HCT116 (cell line): ENCODE data around the gene RGS10. TPM values are rescaled to one million over a fixed set of nuclear protein-coding genes. Genes with fewer than 3 reads are reported as not detected.

Experiments used
- ATAC-seq: fragments of 200-7000 bp; cut with Tn5 transposase; 2 replicates; pipeline ENCODE4 v1.9.1; 2020; ENCODE audit warnings: mild to moderate bottlenecking, moderate library complexity
- BruUV-seq: library from RNA; stranded (reverse); fragments of 400-500 nt; replicated peaks from 2 replicates; lab custom pipeline; 2021; lab: Mats Ljungman, UMichigan
- CTCF ChIA-PET: fragments of 300-600 bp; sonication (Branson Sonifier 250); formaldehyde crosslinking; loops from one replicate; lab custom pipeline; 2021; ENCODE audit warnings: antibody characterized with exemption; lab: Charles Lee
- POLR2A ChIA-PET: fragments of 300-600, 350-600 bp; sonication (Branson Sonifier 250); formaldehyde crosslinking; loops from one replicate; lab custom pipeline; 2021; ENCODE audit warnings: antibody characterized with exemption; lab: Charles Lee
- RAD21 ChIA-PET, 2 experiments: fragments of 300-600 bp; sonication (Branson Sonifier 250); formaldehyde crosslinking; loops; one replicate each; lab custom pipeline; 2023; ENCODE audit warnings: low total read pairs in 2 of 2; ENCODE audit not compliant: uncharacterized antibody in 2 of 2, unreplicated experiment in 2 of 2, low non-redundant PET in 1 of 2; lab: Charles Lee
- DNase-seq: peaks from one replicate; pipeline ENCODE4 v3.0.0-alpha.2; 2010; ENCODE audit warnings: low read depth, low spot score
- H2AFZ ChIP-seq: fragments of 200-600 bp; shearing (Covaris generic), sonication (generic); 2 replicates; pipeline ENCODE4 v1.6.1; 2017; ENCODE audit warnings: low read depth, mixed run types, mixed read lengths, antibody characterized with exemption, low read length; ENCODE audit not compliant: poor library complexity, severe bottlenecking
- H3K27ac ChIP-seq: 2 replicates; pipeline ENCODE4 v1.5.1; 2012; ENCODE audit warnings: low read depth, low read length
- H3K27me3 ChIP-seq: fragments of 200-600 bp; sonication (generic); 2 replicates; pipeline ENCODE4 v1.6.1; 2016; ENCODE audit warnings: mixed run types, low read length, mixed read lengths; ENCODE audit not compliant: insufficient read depth
- H3K36me3 ChIP-seq, 2 experiments: fragments of 200-500 bp in 1 of 2; fragments of 200-600 bp in 1 of 2; sonication (Bioruptor generic) in 1 of 2; sonication (generic) in 1 of 2; 2 replicates each; pipeline versions ENCODE4 v1.5.1 to v1.6.1; 2014 to 2016; ENCODE audit warnings: low read length in 2 of 2, inconsistent platforms in 1 of 2, mixed read lengths in 1 of 2, mixed run types in 1 of 2; ENCODE audit not compliant: insufficient read depth in 2 of 2, control insufficient read depth in 1 of 2
- H3K4me1 ChIP-seq, 2 experiments: fragments of 200-600 bp in 1 of 2; sonication (generic) in 1 of 2; 2 replicates each; pipeline versions ENCODE4 v1.5.1 to v1.6.1; 2012 to 2017; ENCODE audit warnings: low read length in 2 of 2, inconsistent platforms in 1 of 2, mild to moderate bottlenecking in 1 of 2, mixed read lengths in 1 of 2, mixed run types in 1 of 2, moderate library complexity in 1 of 2; ENCODE audit not compliant: insufficient read depth in 2 of 2, control insufficient read depth in 1 of 2
- H3K4me2 ChIP-seq: fragments of 200-600 bp; sonication (generic); 2 replicates; pipeline ENCODE4 v1.6.1; 2017; ENCODE audit warnings: mixed run types, low read length, mixed read lengths
- H3K4me3 ChIP-seq, 2 experiments: fragments of 200-600 bp in 1 of 2; sonication (generic) in 1 of 2; replicated peaks in 1 of 2; 2 replicates each; pipeline ENCODE4 v1.5.1; 2011 to 2016; ENCODE audit warnings: low read length in 2 of 2, control low read depth in 1 of 2, low read depth in 1 of 2, mild to moderate bottlenecking in 1 of 2, mixed read lengths in 1 of 2, mixed run types in 1 of 2
- H3K79me2 ChIP-seq: fragments of 200-600 bp; sonication (generic); 2 replicates; pipeline ENCODE4 v1.6.1; 2017; ENCODE audit warnings: mild to moderate bottlenecking, mixed run types, low read length, moderate library complexity, mixed read lengths; ENCODE audit not compliant: insufficient read depth
- H3K9ac ChIP-seq: fragments of 200-600 bp; sonication (generic); 2 replicates; pipeline ENCODE4 v1.6.1; 2016; ENCODE audit warnings: low read length, mixed read lengths
- H3K9me2 ChIP-seq: fragments of 200-600 bp; sonication (generic), shearing (Covaris generic); 2 replicates; pipeline ENCODE4 v1.6.1; 2017; ENCODE audit warnings: mixed run types, mild to moderate bottlenecking, moderate library complexity; ENCODE audit not compliant: insufficient read depth
- H3K9me3 ChIP-seq, 2 experiments: fragments of 200-500 bp in 1 of 2; fragments of 200-600 bp in 1 of 2; sonication (Bioruptor generic) in 1 of 2; sonication (generic) in 1 of 2; 2 replicates each; pipeline ENCODE4 v1.6.1; 2014 to 2017; ENCODE audit warnings: low read length in 2 of 2, mixed read lengths in 2 of 2, inconsistent platforms in 1 of 2, low read depth in 1 of 2, mild to moderate bottlenecking in 1 of 2, mixed run types in 1 of 2, moderate library complexity in 1 of 2; ENCODE audit not compliant: control insufficient read depth in 1 of 2, insufficient read depth in 1 of 2
- H4K20me1 ChIP-seq: fragments of 200-600 bp; sonication (generic), shearing (Covaris generic); 2 replicates; pipeline ENCODE4 v1.6.1; 2017; ENCODE audit warnings: mixed run types, mild to moderate bottlenecking, moderate library complexity; ENCODE audit not compliant: insufficient read depth
- ATF3 ChIP-seq: IDR thresholded peaks from 2 replicates; pipeline ENCODE4 v1.6.1; 2012
- CBX3 ChIP-seq: IDR thresholded peaks from 2 replicates; pipeline ENCODE4 v1.6.1; 2012; ENCODE audit warnings: low read depth
- ELF1 ChIP-seq: IDR thresholded peaks from 2 replicates; pipeline ENCODE4 v1.6.1; 2012; ENCODE audit warnings: low read depth, borderline replicate concordance
- EZH2 ChIP-seq: fragments of 200-600 bp; sonication (generic); IDR thresholded peaks from 2 replicates; pipeline ENCODE4 v1.6.1; 2017; ENCODE audit warnings: antibody characterized with exemption, mixed run types
- EZH2phosphoT487 ChIP-seq: fragments of 200-600 bp; IDR thresholded peaks from 2 replicates; pipeline ENCODE4 v1.6.1; 2018; ENCODE audit warnings: antibody characterized with exemption, borderline replicate concordance
- FOSL1 ChIP-seq: IDR thresholded peaks from 2 replicates; pipeline ENCODE4 v1.6.1; 2012; ENCODE audit warnings: low read depth
- JUND ChIP-seq: IDR thresholded peaks from 2 replicates; pipeline ENCODE4 v1.6.1; 2012
- POLR2A ChIP-seq: IDR thresholded peaks from 2 replicates; pipeline ENCODE4 v1.7.0; 2011; ENCODE audit warnings: borderline replicate concordance; ENCODE audit not compliant: insufficient read depth, insufficient read length; ENCODE audit errors: extremely low read depth
- POLR2AphosphoS5 ChIP-seq: IDR thresholded peaks from 2 replicates; pipeline ENCODE4 v1.6.1; 2011; ENCODE audit warnings: mild to moderate bottlenecking, low read depth, low read length, moderate library complexity
- SIN3A ChIP-seq: IDR thresholded peaks from 2 replicates; pipeline ENCODE4 v1.6.1; 2012; ENCODE audit warnings: low read depth
- SP1 ChIP-seq: IDR thresholded peaks from 2 replicates; pipeline ENCODE4 v1.6.1; 2012; ENCODE audit warnings: low read depth
- SRF ChIP-seq: IDR thresholded peaks from 2 replicates; pipeline ENCODE4 v1.6.1; 2012; ENCODE audit warnings: low read depth
- YY1 ChIP-seq: IDR thresholded peaks from 2 replicates; pipeline ENCODE4 v1.6.1; 2011; ENCODE audit warnings: low read length, low read depth, moderate library complexity, mild to moderate bottlenecking; ENCODE audit not compliant: insufficient replicate concordance; ENCODE audit errors: extremely low read depth
- ZBTB33 ChIP-seq: IDR thresholded peaks from 2 replicates; pipeline ENCODE4 v1.6.1; 2011; ENCODE audit warnings: mild to moderate bottlenecking, low read length, moderate library complexity; ENCODE audit not compliant: insufficient replicate concordance; ENCODE audit errors: extremely low read depth
- ZFX ChIP-seq: fragments of 450-650 bp; IDR thresholded peaks from 2 replicates; pipeline ENCODE4 v1.6.1; 2017
- intact Hi-C: fragments of 100-400 bp; cut with micrococcal nuclease; formaldehyde crosslinking; loops from 2 replicates; pipeline ENCODE4 v1.10.0; 2022
- total RNA-seq: library from RNA; stranded (reverse); gene quantifications from one replicate; pipeline ENCODE4 v1.2.1, GENCODE V29; 2021; ENCODE audit not compliant: unreplicated experiment
- TF ChIP-seq, protein P1 (sequence below), 3 experiments: fragments of 200-600 bp in 1 of 3; sonication (generic) in 1 of 3; IDR thresholded peaks in 2 of 3; conservative IDR thresholded peaks in 1 of 3; 2 replicates each; pipeline ENCODE4 v1.5.1; 2012 to 2017; ENCODE audit warnings: low read depth in 2 of 3, low read length in 2 of 3, antibody characterized with exemption in 1 of 3, borderline replicate concordance in 1 of 3, control low read depth in 1 of 3, mild to moderate bottlenecking in 1 of 3, mixed read lengths in 1 of 3, mixed run types in 1 of 3, moderate library complexity in 1 of 3; ENCODE audit not compliant: insufficient read depth in 1 of 3
- TF ChIP-seq, protein P2 (sequence below): IDR thresholded peaks from 2 replicates; pipeline ENCODE4 v1.6.1; 2012; ENCODE audit warnings: low read depth

Gene RGS10
- total RNA-seq, 1 experiment from 2014 or later = 96.7 TPM

GRCh38 chr10:119468542-119469324 is 73.8 kb downstream of the RGS10 start:
- Histone ChIP-seq H3K9me3 (no peaks in the 10 kb centered on the region), H3K36me3 (no peaks in the 10 kb centered on the region), H3K27ac (no peak overlapping the region; the same call in 1 of the 2 replicates), H3K79me2 (no peaks in the 10 kb centered on the region), H3K4me1 (peaks cover 0 to 15% of the 10 kb centered on the region in 2 experiments; a peak in 1 of 4 replicates), H3K27me3 (no peaks in the 10 kb centered on the region), H3K9ac (no peak overlapping the region), H3K4me2 (0 out of 2 replicates have a peak overlapping the region, but pooled peaks have one; percentile 8), H3K4me3 (no peak overlapping the region)
- DNase-seq (no peak), ATAC-seq (peak; percentile 91)
- intact Hi-C loops = no loop called here
- ChIA-PET CTCF (no interaction called here), POLR2A (no interaction called here), RAD21 (interaction anchor here in 1 of 2 experiments (1.2 kb wide), 1 partner anchor 269 kb away, joined by 3 read pairs; no protein-coding TSS in a partner anchor)
- BruUV-seq = no TSS peak
- TF ChIP-seq EZH2phosphoT487 (no peak), SP1 (no peak), JUND (no peak), YY1 (no peak), SIN3A (no peak), ZFX (no peak), ZBTB33 (no peak), POLR2AphosphoS5 (no peak), FOSL1 (no peak), EZH2 (no peak), ATF3 (no peak), CBX3 (no peak), SRF (no peak), POLR2A (no peak), ELF1 (no peak)
- TF ChIP-seq, protein P1, sequence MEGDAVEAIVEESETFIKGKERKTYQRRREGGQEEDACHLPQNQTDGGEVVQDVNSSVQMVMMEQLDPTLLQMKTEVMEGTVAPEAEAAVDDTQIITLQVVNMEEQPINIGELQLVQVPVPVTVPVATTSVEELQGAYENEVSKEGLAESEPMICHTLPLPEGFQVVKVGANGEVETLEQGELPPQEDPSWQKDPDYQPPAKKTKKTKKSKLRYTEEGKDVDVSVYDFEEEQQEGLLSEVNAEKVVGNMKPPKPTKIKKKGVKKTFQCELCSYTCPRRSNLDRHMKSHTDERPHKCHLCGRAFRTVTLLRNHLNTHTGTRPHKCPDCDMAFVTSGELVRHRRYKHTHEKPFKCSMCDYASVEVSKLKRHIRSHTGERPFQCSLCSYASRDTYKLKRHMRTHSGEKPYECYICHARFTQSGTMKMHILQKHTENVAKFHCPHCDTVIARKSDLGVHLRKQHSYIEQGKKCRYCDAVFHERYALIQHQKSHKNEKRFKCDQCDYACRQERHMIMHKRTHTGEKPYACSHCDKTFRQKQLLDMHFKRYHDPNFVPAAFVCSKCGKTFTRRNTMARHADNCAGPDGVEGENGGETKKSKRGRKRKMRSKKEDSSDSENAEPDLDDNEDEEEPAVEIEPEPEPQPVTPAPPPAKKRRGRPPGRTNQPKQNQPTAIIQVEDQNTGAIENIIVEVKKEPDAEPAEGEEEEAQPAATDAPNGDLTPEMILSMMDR (IDR thresholded peaks at IDR 0.05 in 2 of 3, conservative IDR thresholded peaks at IDR 0.05 in 1 of 3; ENCODE audit: borderline replicate concordance in 1 of 3, insufficient read depth in 1 of 3, low read depth in 2 of 3, low read length in 2 of 3) = no peak
- TF ChIP-seq, protein P2, sequence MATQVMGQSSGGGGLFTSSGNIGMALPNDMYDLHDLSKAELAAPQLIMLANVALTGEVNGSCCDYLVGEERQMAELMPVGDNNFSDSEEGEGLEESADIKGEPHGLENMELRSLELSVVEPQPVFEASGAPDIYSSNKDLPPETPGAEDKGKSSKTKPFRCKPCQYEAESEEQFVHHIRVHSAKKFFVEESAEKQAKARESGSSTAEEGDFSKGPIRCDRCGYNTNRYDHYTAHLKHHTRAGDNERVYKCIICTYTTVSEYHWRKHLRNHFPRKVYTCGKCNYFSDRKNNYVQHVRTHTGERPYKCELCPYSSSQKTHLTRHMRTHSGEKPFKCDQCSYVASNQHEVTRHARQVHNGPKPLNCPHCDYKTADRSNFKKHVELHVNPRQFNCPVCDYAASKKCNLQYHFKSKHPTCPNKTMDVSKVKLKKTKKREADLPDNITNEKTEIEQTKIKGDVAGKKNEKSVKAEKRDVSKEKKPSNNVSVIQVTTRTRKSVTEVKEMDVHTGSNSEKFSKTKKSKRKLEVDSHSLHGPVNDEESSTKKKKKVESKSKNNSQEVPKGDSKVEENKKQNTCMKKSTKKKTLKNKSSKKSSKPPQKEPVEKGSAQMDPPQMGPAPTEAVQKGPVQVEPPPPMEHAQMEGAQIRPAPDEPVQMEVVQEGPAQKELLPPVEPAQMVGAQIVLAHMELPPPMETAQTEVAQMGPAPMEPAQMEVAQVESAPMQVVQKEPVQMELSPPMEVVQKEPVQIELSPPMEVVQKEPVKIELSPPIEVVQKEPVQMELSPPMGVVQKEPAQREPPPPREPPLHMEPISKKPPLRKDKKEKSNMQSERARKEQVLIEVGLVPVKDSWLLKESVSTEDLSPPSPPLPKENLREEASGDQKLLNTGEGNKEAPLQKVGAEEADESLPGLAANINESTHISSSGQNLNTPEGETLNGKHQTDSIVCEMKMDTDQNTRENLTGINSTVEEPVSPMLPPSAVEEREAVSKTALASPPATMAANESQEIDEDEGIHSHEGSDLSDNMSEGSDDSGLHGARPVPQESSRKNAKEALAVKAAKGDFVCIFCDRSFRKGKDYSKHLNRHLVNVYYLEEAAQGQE = no peak
- TF ChIP-seq, all 23 proteins: peak for 0
- Histone ChIP-seq H4K20me1 (no peaks in the 10 kb centered on the region), H3K9me2 (no peaks in the 10 kb centered on the region), H2AFZ (no peak overlapping the region)
